CD14-positive monocyte (primary cell): ENCODE measurements around the gene EXOC6B. TPM values are rescaled to one million over a fixed set of nuclear protein-coding genes. Genes with fewer than 3 reads are reported as not detected.

ENCODE experiments used
- DNase-seq, 3 donors: peaks; one replicate each; pipeline ENCODE4 v3.0.0-alpha.2; 2011 to 2022
- H2AFZ ChIP-seq: 2 replicates; pipeline ENCODE4 v1.6.0; 2012; ENCODE audit warnings: mild to moderate bottlenecking, low read depth, low read length, inconsistent platforms; ENCODE audit not compliant: insufficient read depth, poor library complexity, severe bottlenecking
- H3K27ac ChIP-seq, 2 donors: 1 replicate in 1 of 2; 2 replicates in 1 of 2; pipeline ENCODE4 v1.5.1; 2012 to 2013; ENCODE audit warnings: low read length in 2 of 2, control low read depth in 1 of 2, inconsistent platforms in 1 of 2, low read depth in 1 of 2, mild to moderate bottlenecking in 1 of 2
- H3K27me3 ChIP-seq, 2 donors: one replicate each; pipeline versions ENCODE4 v1.6.0 to v1.6.1; 2011 to 2013; ENCODE audit warnings: low read length in 2 of 2; ENCODE audit not compliant: control insufficient read depth in 2 of 2, insufficient read depth in 2 of 2
- H3K36me3 ChIP-seq, 2 donors: replicated peaks in 1 of 2; 1 replicate in 1 of 2; 2 replicates in 1 of 2; pipeline versions ENCODE4 v1.5.1 to v1.6.1; 2012 to 2013; ENCODE audit warnings: low read length in 2 of 2, control low read depth in 1 of 2, inconsistent platforms in 1 of 2, mild to moderate bottlenecking in 1 of 2; ENCODE audit not compliant: insufficient read depth in 2 of 2, control insufficient read depth in 1 of 2
- H3K4me1 ChIP-seq, 2 donors: 1 replicate in 1 of 2; 2 replicates in 1 of 2; pipeline versions ENCODE4 v1.5.1 to v1.6.1; 2012 to 2013; ENCODE audit warnings: low read length in 2 of 2, control low read depth in 1 of 2, inconsistent platforms in 1 of 2, mild to moderate bottlenecking in 1 of 2, moderate library complexity in 1 of 2; ENCODE audit not compliant: insufficient read depth in 2 of 2, control insufficient read depth in 1 of 2
- H3K4me2 ChIP-seq: replicated peaks from 2 replicates; pipeline ENCODE3; 2012; ENCODE audit warnings: low read length, moderate library complexity, mild to moderate bottlenecking; ENCODE audit not compliant: poor library complexity, severe bottlenecking; ENCODE audit errors: extremely low read depth
- H3K4me3 ChIP-seq, 3 experiments: fragments of 200-600 bp in 1 of 3; sonication (generic) in 1 of 3; replicated peaks in 1 of 3; 1 replicate in 2 of 3; 2 replicates in 1 of 3; pipeline ENCODE4 v1.5.1; 2011 to 2013; ENCODE audit warnings: low read length in 3 of 3, mild to moderate bottlenecking in 3 of 3, control low read depth in 2 of 3, low read depth in 2 of 3, inconsistent platforms in 1 of 3, moderate library complexity in 1 of 3
- H3K79me2 ChIP-seq: 2 replicates; pipeline ENCODE4 v1.6.0; 2012; ENCODE audit warnings: mild to moderate bottlenecking, control low read depth, inconsistent platforms, low read length, moderate library complexity; ENCODE audit not compliant: insufficient read depth
- H3K9ac ChIP-seq: 2 replicates; pipeline ENCODE4 v1.6.0; 2017; ENCODE audit warnings: low read length, mild to moderate bottlenecking; ENCODE audit not compliant: insufficient read depth, poor library complexity, severe bottlenecking
- H3K9me3 ChIP-seq, 2 donors: replicated peaks in 1 of 2; 1 replicate in 1 of 2; 2 replicates in 1 of 2; pipeline versions ENCODE4 v1.5.1 to v1.6.1; 2012 to 2013; ENCODE audit warnings: low read length in 2 of 2, control low read depth in 1 of 2; ENCODE audit not compliant: control insufficient read depth in 1 of 2, insufficient read depth in 1 of 2
- H4K20me1 ChIP-seq: 2 replicates; pipeline ENCODE4 v1.6.0; 2012; ENCODE audit warnings: mild to moderate bottlenecking, low read length, control low read depth, moderate library complexity; ENCODE audit not compliant: insufficient read depth
- H3K27ac Mint-ChIP-seq, 7 donors: one replicate each; pipeline ENCODE4 v1.8.0; 2020; ENCODE audit warnings: mild to moderate bottlenecking in 7 of 7, mixed read lengths in 7 of 7, moderate library complexity in 6 of 7, inconsistent platforms in 2 of 7
- H3K27me3 Mint-ChIP-seq, 3 donors: one replicate each; pipeline ENCODE4 v1.8.0; 2021 to 2022; ENCODE audit warnings: low read depth in 3 of 3, mild to moderate bottlenecking in 3 of 3, mixed read lengths in 3 of 3, moderate library complexity in 3 of 3, inconsistent platforms in 1 of 3
- H3K36me3 Mint-ChIP-seq, 2 donors: one replicate each; pipeline ENCODE4 v1.8.0; 2020; ENCODE audit warnings: mixed read lengths in 2 of 2, inconsistent platforms in 1 of 2, mild to moderate bottlenecking in 1 of 2
- H3K4me1 Mint-ChIP-seq: one replicate; pipeline ENCODE4 v1.8.0; 2020; ENCODE audit warnings: mild to moderate bottlenecking, mixed read lengths
- H3K4me3 Mint-ChIP-seq, 2 donors: one replicate each; pipeline ENCODE4 v1.8.0; 2020; ENCODE audit warnings: mild to moderate bottlenecking in 2 of 2, mixed read lengths in 2 of 2, moderate library complexity in 1 of 2
- H3K9me3 Mint-ChIP-seq, 7 donors: one replicate each; pipeline ENCODE4 v1.8.0; 2020 to 2022; ENCODE audit warnings: mixed read lengths in 7 of 7, mild to moderate bottlenecking in 6 of 7, moderate library complexity in 6 of 7, inconsistent platforms in 2 of 7
- CTCF ChIP-seq: fragments of 200-600 bp; IDR thresholded peaks from one replicate; pipeline ENCODE4 v1.8.0; 2022; ENCODE audit warnings: antibody characterized with exemption, mild to moderate bottlenecking
- WGBS: methylation state at CpG from one replicate; pipeline ENCODE4 v1.1.5; 2013; ENCODE audit warnings: missing lambda C conversion rate; ENCODE audit not compliant: insufficient coverage; 5-methylcytosine and 5-hydroxymethylcytosine counted together
- intact Hi-C, 2 donors: fragments of 100-400 bp; cut with micrococcal nuclease; formaldehyde crosslinking; loops; one replicate each; pipeline versions ENCODE4 v1.15.0 to v1.15.1; 2023
- polyA plus RNA-seq, 3 donors: library from polyadenylated mRNA; depleted of rRNA in 1 of 3; unstranded in 2 of 3; stranded (reverse) in 1 of 3; fragments of 300-500 nt in 2 of 3; fragments of >200 nt in 1 of 3; fragmentation: Illumina TruSeq in 2 of 3; gene quantifications; 1 replicate in 2 of 3; 2 replicates in 1 of 3; pipeline ENCODE4 v1.2.3, GENCODE V29; 2012 to 2021

EXOC6B gene
- polyA plus RNA-seq, 3 donors = 1.8 to 2.8 (median 2.1) TPM

GRCh38 chr2:72178551-72178950 lies 647.3 kb downstream of the EXOC6B start:
- intact Hi-C loops = no loop called here
- Mint-ChIP-seq H3K36me3 (no peaks in the 10 kb centered on the region), H3K4me1 (no peaks in the 10 kb centered on the region), H3K9me3 (peaks cover 0 to 9% (median 2%) of the 10 kb centered on the region in 7 donors), H3K27me3 (peaks cover 1 to 3% (median 2%) of the 10 kb centered on the region in 3 donors), H3K27ac (no peak overlapping the region), H3K4me3 (no peak overlapping the region)
- H4K20me1 ChIP-seq = no peaks in the 10 kb centered on the region
- H3K4me3 ChIP-seq = no peak overlapping the region
- H3K4me1 ChIP-seq = no peaks in the 10 kb centered on the region
- H3K9ac ChIP-seq = no peak overlapping the region
- no peaks in the 10 kb centered on the region for H3K27me3 ChIP-seq
- no peak for DNase-seq
- no peaks in the 10 kb centered on the region for H3K9me3 ChIP-seq
- H3K36me3 ChIP-seq = no peaks in the 10 kb centered on the region
- no peak overlapping the region for H2AFZ ChIP-seq
- no peak overlapping the region for H3K27ac ChIP-seq
- no peak for TF ChIP-seq CTCF
- no peaks in the 10 kb centered on the region for H3K79me2 ChIP-seq
- WGBS = 90% methylated on average over 2 of the region's 2 CpGs
- H3K4me2 ChIP-seq = no peak overlapping the region

GRCh38 chr2:72176281-72176680 lies 649.6 kb downstream of the EXOC6B start:
- Histone ChIP-seq H3K9ac (no peak overlapping the region), H3K9me3 (no peaks in the 10 kb centered on the region), H3K79me2 (no peaks in the 10 kb centered on the region), H3K36me3 (no peaks in the 10 kb centered on the region), H3K27ac (no peak overlapping the region), H3K4me1 (no peaks in the 10 kb centered on the region), H3K4me3 (no peak overlapping the region), H3K4me2 (no peak overlapping the region), H4K20me1 (no peaks in the 10 kb centered on the region), H3K27me3 (no peaks in the 10 kb centered on the region), H2AFZ (no peak overlapping the region)
- no peak for DNase-seq
- no peak overlapping the region for H3K4me3 Mint-ChIP-seq
- TF ChIP-seq CTCF = no peak
- no peaks in the 10 kb centered on the region for H3K36me3 Mint-ChIP-seq
- no CpG with 5 or more reads among the region's 1 CpG for WGBS
- intact Hi-C loops = no loop called here
- no peak overlapping the region for H3K27ac Mint-ChIP-seq
- H3K9me3 Mint-ChIP-seq = peaks cover 0 to 11% (median 3%) of the 10 kb centered on the region in 7 donors
- H3K4me1 Mint-ChIP-seq = no peaks in the 10 kb centered on the region
- peaks cover 1 to 4% (median 3%) of the 10 kb centered on the region in 3 donors for H3K27me3 Mint-ChIP-seq
